ENCODE measurements around the gene TUT4. TPM values are rescaled to one million over a fixed set of nuclear protein-coding genes. Genes with fewer than 3 reads are reported as not detected.

Gene TUT4
- total RNA-seq, 4 donors from 2014 or later, result 56.9 to 232 (median 67.9) TPM

DNA sequence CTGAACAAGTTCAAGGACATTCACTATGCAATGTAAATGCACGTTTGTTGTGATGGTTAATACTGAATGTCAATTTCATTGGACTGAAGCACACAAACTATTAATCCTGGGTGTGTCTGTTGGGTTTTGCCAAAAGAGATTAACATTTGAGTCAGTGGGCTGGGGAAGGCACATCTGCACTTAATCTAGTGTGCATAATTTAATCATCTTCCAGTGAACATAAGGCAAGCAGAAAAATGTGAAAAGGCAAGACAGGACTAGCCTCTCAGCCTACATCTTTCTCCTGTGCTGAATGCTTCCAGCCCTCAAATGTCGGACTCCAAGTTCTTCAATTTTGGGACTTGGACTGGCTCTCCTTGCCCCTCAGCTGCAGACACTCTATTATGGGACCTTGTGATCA lies 108.4 kb downstream of the TUT4 start:
- H3K36me3 ChIP-seq, result peaks cover 55% of the 10 kb centered on the region
- no peaks in the 10 kb centered on the region for H3K9me3 ChIP-seq
- H3K4me3 ChIP-seq, result no peak overlapping the region
- H3K27me3 ChIP-seq, result no peaks in the 10 kb centered on the region
- H3K4me1 ChIP-seq, result no peaks in the 10 kb centered on the region
- TF ChIP-seq, protein P1, sequence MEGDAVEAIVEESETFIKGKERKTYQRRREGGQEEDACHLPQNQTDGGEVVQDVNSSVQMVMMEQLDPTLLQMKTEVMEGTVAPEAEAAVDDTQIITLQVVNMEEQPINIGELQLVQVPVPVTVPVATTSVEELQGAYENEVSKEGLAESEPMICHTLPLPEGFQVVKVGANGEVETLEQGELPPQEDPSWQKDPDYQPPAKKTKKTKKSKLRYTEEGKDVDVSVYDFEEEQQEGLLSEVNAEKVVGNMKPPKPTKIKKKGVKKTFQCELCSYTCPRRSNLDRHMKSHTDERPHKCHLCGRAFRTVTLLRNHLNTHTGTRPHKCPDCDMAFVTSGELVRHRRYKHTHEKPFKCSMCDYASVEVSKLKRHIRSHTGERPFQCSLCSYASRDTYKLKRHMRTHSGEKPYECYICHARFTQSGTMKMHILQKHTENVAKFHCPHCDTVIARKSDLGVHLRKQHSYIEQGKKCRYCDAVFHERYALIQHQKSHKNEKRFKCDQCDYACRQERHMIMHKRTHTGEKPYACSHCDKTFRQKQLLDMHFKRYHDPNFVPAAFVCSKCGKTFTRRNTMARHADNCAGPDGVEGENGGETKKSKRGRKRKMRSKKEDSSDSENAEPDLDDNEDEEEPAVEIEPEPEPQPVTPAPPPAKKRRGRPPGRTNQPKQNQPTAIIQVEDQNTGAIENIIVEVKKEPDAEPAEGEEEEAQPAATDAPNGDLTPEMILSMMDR (IDR thresholded peaks at IDR 0.05), result no peak
- TF ChIP-seq EP300 (IDR thresholded peaks at IDR 0.05) (no peak), POLR2A (IDR thresholded peaks at IDR 0.05) (no peak), POLR2AphosphoS5 (IDR thresholded peaks at IDR 0.05) (no peak)
- 51% methylated on average over 2 of the region's 2 CpGs for WGBS
- no peak for DNase-seq (ENCODE audit: low spot score in 2 of 2)
- H3K27ac ChIP-seq, result no peak overlapping the region

DNA sequence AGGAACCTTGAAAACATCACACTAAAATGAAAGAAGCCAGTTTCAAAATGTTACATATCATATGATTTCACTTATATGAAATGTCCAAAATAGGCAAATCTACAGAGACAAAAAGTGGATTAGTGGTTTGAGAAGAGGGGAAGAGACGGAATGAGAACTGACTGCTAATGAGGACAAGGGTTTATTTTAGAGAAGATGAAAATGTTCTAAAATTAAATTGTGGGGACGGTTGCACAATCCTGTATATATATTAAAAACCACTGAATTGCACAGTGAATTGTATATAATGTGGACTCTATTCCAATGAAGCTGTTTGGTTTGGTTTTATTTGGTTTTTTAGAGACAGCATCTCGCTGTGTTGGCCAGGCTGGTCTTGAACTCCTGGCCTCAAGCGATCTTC lies 112.9 kb downstream of the TUT4 start:
- peaks cover 68% of the 10 kb centered on the region for H3K36me3 ChIP-seq
- 93% methylated on average over 4 of the region's 4 CpGs for WGBS
- no peak for DNase-seq (ENCODE audit: low spot score in 2 of 2)

DNA sequence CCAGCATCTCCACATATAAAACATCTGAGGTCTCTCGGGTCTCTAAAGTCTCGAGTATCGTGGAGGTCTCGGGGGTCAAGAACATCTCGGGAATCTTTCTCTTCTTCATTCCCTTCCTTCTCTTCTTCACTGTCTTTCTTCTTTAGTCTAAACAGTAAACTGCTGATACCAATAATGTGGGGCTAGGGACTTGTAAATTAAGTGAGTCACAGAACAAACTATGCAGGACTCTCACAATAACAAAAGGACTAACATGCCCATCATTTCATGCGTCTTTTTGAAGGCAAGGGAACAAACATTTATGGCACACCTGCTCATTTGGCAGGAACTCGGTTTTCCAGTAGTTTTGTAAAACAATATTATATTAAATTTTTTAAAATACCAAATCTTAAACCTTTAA lies 116.1 kb downstream of the TUT4 start:
- Histone ChIP-seq H3K4me1 (no peaks in the 10 kb centered on the region), H3K9me3 (no peaks in the 10 kb centered on the region), H3K27me3 (no peaks in the 10 kb centered on the region), H3K4me3 (no peak overlapping the region), H3K27ac (no peak overlapping the region), H3K36me3 (peaks cover 68% of the 10 kb centered on the region)
- WGBS, result 92% methylated on average over 7 of the region's 7 CpGs
- no peak for DNase-seq (ENCODE audit: low spot score in 2 of 2)
- no peak for TF ChIP-seq POLR2A (IDR thresholded peaks at IDR 0.05)

More for the DNA sequence above, 112.9 kb downstream of the TUT4 start:
- no peaks in the 10 kb centered on the region for H3K27me3 ChIP-seq
- no peak overlapping the region for H3K4me3 ChIP-seq
- no peaks in the 10 kb centered on the region for H3K4me1 ChIP-seq
- H3K9me3 ChIP-seq, result no peaks in the 10 kb centered on the region
- no peak for TF ChIP-seq POLR2A (IDR thresholded peaks at IDR 0.05)
- TF ChIP-seq, protein P1 (IDR thresholded peaks at IDR 0.05), result no peak
- TF ChIP-seq POLR2AphosphoS5 (IDR thresholded peaks at IDR 0.05), result no peak
- no peak for TF ChIP-seq EP300 (IDR thresholded peaks at IDR 0.05)
- no peak overlapping the region for H3K27ac ChIP-seq

DNA sequence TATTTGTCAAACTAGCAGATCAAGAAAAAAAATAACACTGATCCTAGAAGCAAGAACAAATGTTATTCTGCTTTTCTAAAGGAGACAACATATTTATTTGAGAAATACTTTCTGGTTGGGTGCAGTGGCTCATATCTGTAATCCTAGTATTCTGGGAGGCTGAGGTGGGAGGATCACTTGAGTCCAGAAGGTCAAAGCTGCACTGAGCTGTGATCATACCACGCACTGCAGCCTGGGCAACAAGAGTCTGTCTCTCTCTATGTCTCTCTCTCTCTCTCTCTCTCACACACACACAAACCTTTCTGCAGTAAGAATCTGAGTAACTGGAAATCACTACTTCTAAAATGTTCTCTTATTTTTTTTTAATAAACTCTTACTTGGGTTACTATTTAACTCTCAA lies 117.2 kb downstream of the TUT4 start:
- no peak for DNase-seq (ENCODE audit: low spot score in 2 of 2)
- WGBS, result 95% methylated on average over 1 of the region's 1 CpG
- no peaks in the 10 kb centered on the region for H3K9me3 ChIP-seq
- no peaks in the 10 kb centered on the region for H3K27me3 ChIP-seq
- no peak for TF ChIP-seq POLR2AphosphoS5 (IDR thresholded peaks at IDR 0.05)
- TF ChIP-seq EP300 (IDR thresholded peaks at IDR 0.05), result no peak
- TF ChIP-seq, protein P1 (IDR thresholded peaks at IDR 0.05), result no peak
- TF ChIP-seq POLR2A (IDR thresholded peaks at IDR 0.05), result no peak
- H3K4me1 ChIP-seq, result no peaks in the 10 kb centered on the region
- H3K36me3 ChIP-seq, result peaks cover 68% of the 10 kb centered on the region
- H3K4me3 ChIP-seq, result no peak overlapping the region
- H3K27ac ChIP-seq, result no peak overlapping the region

DNA sequence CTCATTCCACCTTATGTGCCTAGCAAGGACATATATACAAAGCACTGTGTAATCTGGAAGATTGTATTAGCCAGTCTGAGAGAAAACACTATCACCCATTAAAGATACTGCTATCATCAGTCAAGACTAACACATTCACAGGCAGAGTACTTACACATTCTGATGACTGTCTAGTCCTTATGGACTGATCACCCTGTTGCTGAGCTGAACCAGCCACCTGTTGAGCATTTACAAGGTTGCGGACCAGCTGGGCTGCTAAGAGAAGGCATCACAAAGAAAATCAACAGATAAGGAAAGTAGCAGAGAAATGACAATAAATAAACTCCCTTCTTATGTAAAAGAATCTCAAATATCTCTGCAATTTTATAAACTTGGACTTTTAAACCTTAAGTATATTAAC lies 117.7 kb downstream of the TUT4 start:
- Histone ChIP-seq H3K27me3 (no peaks in the 10 kb centered on the region), H3K9me3 (no peaks in the 10 kb centered on the region), H3K27ac (no peak overlapping the region), H3K36me3 (peaks cover 70% of the 10 kb centered on the region), H3K4me3 (no peak overlapping the region), H3K4me1 (no peaks in the 10 kb centered on the region)
- TF ChIP-seq EP300 (IDR thresholded peaks at IDR 0.05) (no peak), POLR2AphosphoS5 (IDR thresholded peaks at IDR 0.05) (no peak), POLR2A (IDR thresholded peaks at IDR 0.05) (no peak)
- TF ChIP-seq, protein P1 (IDR thresholded peaks at IDR 0.05), result no peak
- no peak for DNase-seq (ENCODE audit: low spot score in 2 of 2)
- WGBS, result 97% methylated on average over 1 of the region's 1 CpG

DNA sequence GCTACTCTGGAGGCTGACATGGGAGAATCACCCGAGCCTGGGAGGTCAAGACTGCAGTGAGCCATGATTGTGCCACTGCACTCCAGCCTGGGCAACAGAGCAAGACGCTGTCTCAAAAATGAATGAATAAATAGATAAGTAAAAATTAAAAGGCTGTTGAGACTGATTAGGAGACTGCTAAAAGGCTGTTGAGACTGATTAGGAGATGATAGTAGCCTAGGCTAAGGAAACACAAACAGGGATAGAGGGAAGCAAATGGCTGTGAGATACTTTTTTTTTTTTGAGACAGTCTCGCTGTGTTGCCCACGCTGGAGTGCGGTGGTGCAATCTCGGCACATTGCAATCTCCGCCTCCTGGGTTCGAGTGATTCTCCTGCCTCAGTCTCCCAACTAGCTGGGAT lies 120.1 kb downstream of the TUT4 start:
- 95% methylated on average over 8 of the region's 8 CpGs for WGBS
- Histone ChIP-seq H3K36me3 (peaks cover 78% of the 10 kb centered on the region), H3K27me3 (no peaks in the 10 kb centered on the region), H3K27ac (no peak overlapping the region), H3K4me3 (no peak overlapping the region), H3K4me1 (no peaks in the 10 kb centered on the region), H3K9me3 (no peaks in the 10 kb centered on the region)
- TF ChIP-seq, protein P1 (IDR thresholded peaks at IDR 0.05), result no peak
- TF ChIP-seq EP300 (IDR thresholded peaks at IDR 0.05) (no peak), POLR2A (IDR thresholded peaks at IDR 0.05) (no peak), POLR2AphosphoS5 (IDR thresholded peaks at IDR 0.05) (no peak)
- DNase-seq (ENCODE audit: low spot score in 2 of 2), result no peak

Data from suprapubic skin (tissue), 4 donors.